GOT3 (cell line): ENCODE measurements around the gene EIF2B4.
A peak's percentile ranks its signal among the peaks of the same experiment; 100 is the strongest.
"Not testable (repeated sequence)": the region's sequence is repeated elsewhere in the genome, so short reads cannot be mapped to it uniquely, and the experiment has no call there.

Experiments used
- DNase-seq: peaks from one replicate; lab custom pipeline; 2025; ENCODE audit warnings: mixed read lengths; lab: John Stamatoyannopoulos, UW

Gene EIF2B4

GRCh38 chr2:27336173-27336572, 34.0 kb downstream of the EIF2B4 start:
- no peak for DNase-seq

GRCh38 chr2:27335311-27335710, 34.8 kb downstream of the EIF2B4 start:
- DNase-seq = no peak

- DNase-seq = no peak
Measured at GRCh38 chr2:27324720-27325119, 45.4 kb downstream of the EIF2B4 start.

- no peak for DNase-seq
Measured at GRCh38 chr2:27323596-27324285, 46.4 kb downstream of the EIF2B4 start.

- DNase-seq = peak; percentile 30
Measured at GRCh38 chr2:27322766-27323595, 47.2 kb downstream of the EIF2B4 start, which contains the start of gene MPV17. Gene MPV17 (minus strand): TSS chr2:27323097. CDS start chr2:27322517, 580 bp downstream.

- DNase-seq = no peak
Measured at GRCh38 chr2:27322301-27322765, 47.8 kb downstream of the EIF2B4 start.

- peak; percentile 86 for DNase-seq
Measured at GRCh38 chr2:27320958-27321543, 49.1 kb downstream of the EIF2B4 start.

- not testable (repeated sequence) for DNase-seq
Measured at GRCh38 chr2:27319839-27320238, 50.3 kb downstream of the EIF2B4 start.

GRCh38 chr2:27316655-27317412, 53.3 kb downstream of the EIF2B4 start:
- no peak for DNase-seq

- DNase-seq = no peak
Measured at GRCh38 chr2:27315122-27315521, 55.0 kb downstream of the EIF2B4 start.

- no peak for DNase-seq
Measured at GRCh38 chr2:27314709-27315108, 55.4 kb downstream of the EIF2B4 start.
